Measurements from ENCODE around the gene SLC39A11.

GRCh38 chr17:73058022-73058421 lies 34.5 kb downstream of the SLC39A11 start:
- TF ChIP-seq POLR2AphosphoS5 (IDR thresholded peaks at IDR 0.05; ENCODE audit: low read depth, low read length) (no peak), SPI1 (IDR thresholded peaks at IDR 0.05; ENCODE audit: low read depth, low read length) (no peak)

Data from GM12891 (cell line).